ENCODE measurements around the gene KIR3DL3.
"Not testable (repeated sequence)": the region's sequence is repeated elsewhere in the genome, so short reads cannot be mapped to it uniquely, and the experiment has no call there.

KIR3DL3 gene

GRCh38 chr19:54731191-54731590 is 6.9 kb downstream of the KIR3DL3 start:
- DNase-seq (ENCODE audit: low read depth in 2 of 2): no peak

- not testable (repeated sequence) for DNase-seq (ENCODE audit: low read depth in 2 of 2)
These were observed 14.1 kb downstream of the KIR3DL3 start, which contains the start of gene KIR2DL3 for GRCh38 chr19:54738306-54738705. KIR2DL3 (plus strand) TSS chr19:54738513; CDS start chr19:54738546, 33 bp downstream.

- DNase-seq (ENCODE audit: low read depth in 2 of 2): no peak
These were observed 14.5 kb downstream of the KIR3DL3 start for GRCh38 chr19:54738715-54739114.

- DNase-seq (ENCODE audit: low read depth in 2 of 2): no peak
These were observed 15.6 kb downstream of the KIR3DL3 start for GRCh38 chr19:54739587-54740497.

GRCh38 chr19:54741950-54742349 is 17.7 kb downstream of the KIR3DL3 start:
- DNase-seq (ENCODE audit: low read depth in 2 of 2): not testable (repeated sequence)

- not testable (repeated sequence) for DNase-seq (ENCODE audit: low read depth in 2 of 2)
These were observed 19.8 kb downstream of the KIR3DL3 start for GRCh38 chr19:54744080-54744479.

- not testable (repeated sequence) for DNase-seq (ENCODE audit: low read depth in 2 of 2)
These were observed 23.5 kb downstream of the KIR3DL3 start for GRCh38 chr19:54747614-54748322.

- not testable (repeated sequence) for DNase-seq (ENCODE audit: low read depth in 2 of 2)
These were observed 26.0 kb downstream of the KIR3DL3 start for GRCh38 chr19:54750276-54750675.

GRCh38 chr19:54756204-54757110 is 32.2 kb downstream of the KIR3DL3 start:
- DNase-seq (ENCODE audit: low read depth in 2 of 2): peak in 1 of 2 donors; percentile 8

- DNase-seq (ENCODE audit: low read depth in 2 of 2): not testable (repeated sequence)
These were observed 34.3 kb downstream of the KIR3DL3 start for GRCh38 chr19:54758577-54758976.

GRCh38 chr19:54764219-54764618 is 40.0 kb downstream of the KIR3DL3 start:
- not testable (repeated sequence) for DNase-seq (ENCODE audit: low read depth in 2 of 2)

GRCh38 chr19:54766464-54766863 is 42.2 kb downstream of the KIR3DL3 start:
- not testable (repeated sequence) for DNase-seq (ENCODE audit: low read depth in 2 of 2)

GRCh38 chr19:54769646-54770045 is 45.4 kb downstream of the KIR3DL3 start, which contains the start of gene KIR2DL1:
KIR2DL1 (plus strand) TSS chr19:54769793; CDS start chr19:54769851, 58 bp downstream.
- DNase-seq (ENCODE audit: low read depth in 2 of 2): not testable (repeated sequence)

GRCh38 chr19:54770511-54770910 is 46.3 kb downstream of the KIR3DL3 start:
- DNase-seq (ENCODE audit: low read depth in 2 of 2): not testable (repeated sequence)

- peak in 1 of 2 donors; percentile 4 for DNase-seq (ENCODE audit: low read depth in 2 of 2)
These were observed 47.0 kb downstream of the KIR3DL3 start for GRCh38 chr19:54771018-54771960.

GRCh38 chr19:54772666-54773065 is 48.4 kb downstream of the KIR3DL3 start:
- DNase-seq (ENCODE audit: low read depth in 2 of 2): not testable (repeated sequence)

GRCh38 chr19:54775095-54775815 is 51.0 kb downstream of the KIR3DL3 start:
- not testable (repeated sequence) for DNase-seq (ENCODE audit: low read depth in 2 of 2)

- DNase-seq (ENCODE audit: low read depth in 2 of 2): not testable (repeated sequence)
These were observed 51.6 kb downstream of the KIR3DL3 start for GRCh38 chr19:54775830-54776229.

- DNase-seq (ENCODE audit: low read depth in 2 of 2): not testable (repeated sequence)
These were observed 53.6 kb downstream of the KIR3DL3 start for GRCh38 chr19:54777851-54778250.
